ENCODE data around the gene ZBTB3. TPM values are rescaled to one million over a fixed set of nuclear protein-coding genes. Genes with fewer than 3 reads are reported as not detected.

ZBTB3 gene
- total and polyA plus RNA-seq, 9 of the 15 experiments (the other 6 are each of a cell fraction or from before 2014, with no cell fraction given), result 1.9 to 10.0 (median 4.9) TPM

- Histone ChIP-seq H4K20me1 (replicated peaks; ENCODE audit: control insufficient read depth, insufficient read depth, low read length) (no peaks in the 10 kb centered on the region), H3K36me3 (ENCODE audit: control insufficient read depth, insufficient read depth, low read length) (peaks cover 57% of the 10 kb centered on the region)
- in situ Hi-C loops (cut with MboI), result no loop called here
- TF ChIP-seq RFX1 (IDR thresholded peaks at IDR 0.05) (no peak), TOE1 (IDR thresholded peaks at IDR 0.05; ENCODE audit: borderline replicate concordance) (no peak), TOE1 (CRISPR knock-in tag; IDR thresholded peaks at IDR 0.05; ENCODE audit: borderline replicate concordance, low read depth) (no peak), ARID3A (IDR thresholded peaks at IDR 0.05; ENCODE audit: borderline replicate concordance, low read depth, low read length) (no peak), CXXC5 (CRISPR knock-in tag; IDR thresholded peaks at IDR 0.05) (no peak), HMGN3 (IDR thresholded peaks at IDR 0.05; ENCODE audit: borderline replicate concordance, extremely low read depth, insufficient read length, low read depth, low read length) (no peak), POLR2A (conservative IDR thresholded peaks at IDR 0.05) (0 out of 2 replicates have a peak, but pooled peaks have one; percentile 17), POLR2AphosphoS2 (IDR thresholded peaks at IDR 0.05; ENCODE audit: low read length) (no peak), ZNF444 (CRISPR knock-in tag; IDR thresholded peaks at IDR 0.05) (no peak), FOXJ2 (tag; IDR thresholded peaks at IDR 0.05) (no peak), EGR1 (conservative IDR thresholded peaks at IDR 0.05) (no peak), CHD4 (IDR thresholded peaks at IDR 0.05; ENCODE audit: insufficient read depth, insufficient replicate concordance, low read depth, low read length, poor library complexity, severe bottlenecking) (no peak), BRF1 (IDR thresholded peaks at IDR 0.05; ENCODE audit: borderline replicate concordance, extremely low read depth, insufficient read length) (no peak), TFAP4 (CRISPR knock-in tag; IDR thresholded peaks at IDR 0.05; ENCODE audit: borderline replicate concordance) (0 out of 2 replicates have a peak, but pooled peaks have one; percentile 29), ZBTB33 (CRISPR knock-in tag; IDR thresholded peaks at IDR 0.05) (no peak), NFXL1 (CRISPR knock-in tag; IDR thresholded peaks at IDR 0.05) (no peak)
Observed at GRCh38 chr11:62788991-62789390, 35.0 kb upstream of the ZBTB3 start.

More at GRCh38 chr11:62788991-62789390, 35.0 kb upstream of the ZBTB3 start:
- 60% methylated on average over 5 of the region's 5 CpGs for WGBS (ENCODE audit: insufficient coverage, low coverage, missing lambda C conversion rate)
- DNase-seq (ENCODE audit: extremely low read depth in 1 of 4, low spot score in 3 of 4) (peak in 2 of 4 experiments; percentile 32 to 53), FAIRE-seq (no peak), ATAC-seq (peak; percentile 1; the same call in 2 of the 3 replicates)
- peak overlapping the region; percentile 92 for H3K4me2 ChIP-seq (ENCODE audit: insufficient read depth, low read length)
- no peak overlapping the region for H2AFZ ChIP-seq (ENCODE audit: low read depth, low read length)
- BruUV-seq (replicated peaks), result no TSS peak
- H3K79me2 ChIP-seq (ENCODE audit: control insufficient read depth, insufficient read depth, low read length), result peaks cover 57% of the 10 kb centered on the region
- H3K4me3 ChIP-seq, result 0 out of 2 replicates have a peak overlapping the region, but pooled peaks have one; percentile 82
- H3K4me1 ChIP-seq (replicated peaks in 1 of 2; ENCODE audit: control insufficient read depth in 2 of 2, insufficient read depth in 2 of 2, low read length in 2 of 2), result peaks cover 31 to 32% of the 10 kb centered on the region in 2 experiments
- intact Hi-C loops (cut with micrococcal nuclease), result no loop called here
- no peaks in the 10 kb centered on the region for H3K9me1 ChIP-seq (ENCODE audit: control insufficient read depth, insufficient read depth, low read length)
- H3K9ac ChIP-seq (ENCODE audit: insufficient read depth in 1 of 2, low read depth in 2 of 2, low read length in 2 of 2), result peak overlapping the region in 1 of 2 experiments; percentile 46; a peak in 3 of 4 replicates
- POLR2A ChIA-PET, result interaction anchor here (0.6 to 11.4 kb wide), 11 partner anchors 8 to 124 kb away, joined by 3 to 116 read pairs (median 5); partner anchors contain the start of genes C11orf98, CSKMT, SLC3A2 and WDR74
- CTCF ChIA-PET (ENCODE audit: low intra/inter-chr PET ratio), result interaction anchor here (0.7 to 4.5 kb wide), 2 partner anchors 67 to 73 kb away, joined by 5 to 51 read pairs; no protein-coding TSS in a partner anchor
- no peaks in the 10 kb centered on the region for H3K27me3 ChIP-seq (ENCODE audit: control insufficient read depth in 2 of 2, insufficient read depth in 2 of 2, low read length in 2 of 2)
- H3K9me3 ChIP-seq (replicated peaks; ENCODE audit: control insufficient read depth, insufficient read depth, low read depth, low read length), result no peaks in the 10 kb centered on the region
- peak overlapping the region; percentile 39; the same call in 2 of the 3 replicates for H3K27ac ChIP-seq (ENCODE audit: extremely low read depth, low read depth, low read length)

All from K562 (cell line).